Activated naive CD8-positive, alpha-beta T cell treated with anti-CD3 and anti-CD28 coated beads, Interleukin-2, amount 50 U/mL, for 16 hours (primary cell): Measurements from ENCODE around the gene PLXNB2.
"Not testable (repeated sequence)": the region's sequence is repeated elsewhere in the genome, so short reads cannot be mapped to it uniquely, and the experiment has no call there.

Source experiments
- DNase-seq: peaks from one replicate; pipeline ENCODE4 v3.0.0-alpha.2; 2020; ENCODE audit warnings: low read depth, low spot score

PLXNB2 gene

GRCh38 chr22:50325444-50326224 is 18.2 kb upstream of the PLXNB2 start:
- DNase-seq: no peak

- DNase-seq: no peak
These were observed 16.5 kb upstream of the PLXNB2 start for GRCh38 chr22:50323900-50324299.

- not testable (repeated sequence) for DNase-seq
These were observed 15.1 kb upstream of the PLXNB2 start for GRCh38 chr22:50322382-50323104.

- no peak for DNase-seq
These were observed 13.4 kb upstream of the PLXNB2 start for GRCh38 chr22:50320671-50321325.

GRCh38 chr22:50320116-50320515 is 12.7 kb upstream of the PLXNB2 start:
- DNase-seq: no peak

DNA sequence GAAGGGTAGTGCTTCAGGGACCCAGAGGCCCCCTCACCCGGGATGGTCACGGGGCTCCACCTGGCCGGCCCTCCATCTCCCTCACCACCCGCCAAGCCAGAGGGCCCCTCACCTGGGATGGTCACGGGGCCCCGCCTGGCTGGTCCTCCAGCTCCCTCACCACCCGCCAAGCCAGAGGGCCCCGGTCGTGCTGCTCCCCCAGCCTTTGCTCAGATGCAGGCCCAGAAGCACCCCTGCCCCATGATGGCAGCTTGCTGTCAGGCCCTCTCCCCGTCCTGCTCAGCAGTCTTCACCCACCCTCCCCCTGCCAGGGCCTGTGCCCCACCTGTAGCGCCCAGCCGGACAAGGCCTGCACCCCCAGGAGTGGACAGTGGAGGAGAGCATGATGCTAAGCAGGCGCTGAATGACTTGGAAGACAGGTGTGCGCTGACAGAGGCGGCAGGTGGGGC is 12.1 kb upstream of the PLXNB2 start:
- DNase-seq: no peak

- no peak for DNase-seq
These were observed 11.4 kb upstream of the PLXNB2 start for GRCh38 chr22:50318698-50319411.

- no peak for DNase-seq
These were observed 10.9 kb upstream of the PLXNB2 start for GRCh38 chr22:50318356-50318697.

DNA sequence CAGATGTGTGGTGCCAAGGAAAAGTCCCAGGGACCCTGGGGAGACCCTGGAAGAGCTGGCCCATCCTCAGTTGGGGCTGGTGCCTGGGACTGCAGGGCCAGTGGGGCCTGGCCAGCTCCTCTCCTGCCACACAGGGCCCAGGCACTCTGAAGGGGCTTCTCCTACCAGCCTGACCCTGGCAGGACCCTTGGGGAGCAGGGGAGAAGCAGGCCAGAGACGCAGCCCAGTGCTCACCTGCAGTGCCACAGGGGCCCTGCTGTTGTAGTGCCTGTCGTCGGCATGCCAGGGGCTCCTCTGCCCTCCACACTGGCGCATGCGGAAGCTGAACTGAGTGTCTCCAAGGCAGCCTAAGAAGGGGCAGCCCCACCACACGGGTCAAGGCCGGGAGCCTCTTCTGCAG is 10.2 kb upstream of the PLXNB2 start:
- DNase-seq: no peak

GRCh38 chr22:50317178-50317577 is 9.7 kb upstream of the PLXNB2 start:
- DNase-seq: no peak

GRCh38 chr22:50316114-50317065 is 8.9 kb upstream of the PLXNB2 start:
- DNase-seq: no peak

GRCh38 chr22:50315289-50316113 is 8.1 kb upstream of the PLXNB2 start:
- no peak for DNase-seq

DNA sequence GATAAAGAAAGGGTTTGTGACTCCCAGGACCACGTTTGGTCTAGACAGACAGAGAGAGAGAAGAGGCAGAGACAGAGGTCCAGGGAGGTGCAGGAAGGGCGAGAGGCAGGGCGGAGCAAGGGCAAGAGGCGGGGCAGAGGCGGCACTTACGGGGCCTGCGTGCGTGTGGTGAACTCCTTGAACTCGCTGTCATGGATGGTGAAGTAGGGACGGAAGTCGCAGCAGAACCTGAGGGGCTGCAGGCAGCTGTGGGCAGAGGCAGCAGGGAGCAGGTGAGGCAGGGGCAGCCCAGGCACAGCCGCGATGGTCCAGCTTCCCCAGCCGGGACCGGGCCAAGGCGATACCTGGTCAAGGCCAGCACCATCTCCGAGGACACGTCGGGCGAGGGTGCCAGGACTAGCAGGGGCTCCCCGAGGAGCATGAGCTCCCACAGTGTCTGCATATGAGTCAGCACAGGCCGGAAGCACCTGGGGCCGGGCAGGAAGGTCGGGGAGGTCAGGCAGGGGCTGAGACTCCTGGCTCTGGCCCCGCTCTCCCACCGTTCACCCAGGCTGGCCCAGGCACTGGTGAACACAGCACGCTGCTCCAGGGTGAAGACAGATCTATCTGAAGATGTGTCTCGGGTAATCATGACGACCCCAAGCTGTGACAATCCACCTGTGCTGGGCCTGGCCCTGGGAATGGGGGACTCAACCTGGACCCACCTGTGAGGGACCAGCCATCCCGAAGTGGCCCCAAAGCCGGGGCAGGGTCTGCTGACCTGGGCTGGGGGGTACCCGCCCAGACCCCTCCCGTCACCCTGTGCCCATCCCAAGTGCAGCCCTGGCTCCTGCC is 7.2 kb upstream of the PLXNB2 start:
- peak; percentile 61 for DNase-seq

DNA sequence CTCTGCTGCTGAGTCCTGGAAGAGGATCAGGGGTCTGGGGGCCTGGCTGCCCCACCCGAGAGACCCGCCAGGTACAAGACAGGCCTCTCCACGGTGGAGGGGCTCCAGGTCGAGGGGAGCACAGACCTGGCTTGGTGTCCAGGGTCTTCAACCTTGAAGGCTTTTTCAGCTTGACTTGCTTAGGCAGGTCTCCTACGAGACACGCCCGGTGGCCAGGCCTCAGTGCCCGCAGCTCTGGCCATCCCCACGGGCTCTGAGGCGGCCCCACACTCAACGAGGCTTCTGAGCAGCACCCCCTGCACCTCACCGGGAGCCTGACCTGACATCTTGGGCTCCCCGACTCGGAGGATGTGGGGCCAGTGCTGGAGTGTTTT is 6.6 kb upstream of the PLXNB2 start:
- DNase-seq: no peak

GRCh38 chr22:50313600-50313999 is 6.2 kb upstream of the PLXNB2 start:
- no peak for DNase-seq

DNA sequence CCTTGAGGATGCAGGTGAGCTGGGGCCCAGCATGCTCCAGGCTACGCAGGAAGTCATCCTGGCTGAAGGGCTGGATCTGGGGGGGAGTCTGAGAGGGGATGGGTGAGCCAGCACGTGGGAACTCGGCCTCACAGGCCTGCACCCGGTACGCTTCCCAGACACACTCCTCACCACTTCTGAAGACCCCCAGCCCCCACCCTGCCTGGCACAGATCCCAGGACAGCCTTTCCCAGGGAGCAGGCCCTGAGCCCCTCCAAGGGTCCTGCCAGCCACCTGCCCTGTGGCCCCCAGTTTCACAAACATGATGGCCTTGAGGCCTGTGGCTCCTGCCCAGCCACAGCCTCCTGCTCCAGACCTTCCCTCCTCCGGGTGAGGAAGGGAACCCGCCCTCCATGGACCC is 5.6 kb upstream of the PLXNB2 start:
- no peak for DNase-seq

GRCh38 chr22:50312371-50312770 is 4.9 kb upstream of the PLXNB2 start:
- DNase-seq: no peak

DNA sequence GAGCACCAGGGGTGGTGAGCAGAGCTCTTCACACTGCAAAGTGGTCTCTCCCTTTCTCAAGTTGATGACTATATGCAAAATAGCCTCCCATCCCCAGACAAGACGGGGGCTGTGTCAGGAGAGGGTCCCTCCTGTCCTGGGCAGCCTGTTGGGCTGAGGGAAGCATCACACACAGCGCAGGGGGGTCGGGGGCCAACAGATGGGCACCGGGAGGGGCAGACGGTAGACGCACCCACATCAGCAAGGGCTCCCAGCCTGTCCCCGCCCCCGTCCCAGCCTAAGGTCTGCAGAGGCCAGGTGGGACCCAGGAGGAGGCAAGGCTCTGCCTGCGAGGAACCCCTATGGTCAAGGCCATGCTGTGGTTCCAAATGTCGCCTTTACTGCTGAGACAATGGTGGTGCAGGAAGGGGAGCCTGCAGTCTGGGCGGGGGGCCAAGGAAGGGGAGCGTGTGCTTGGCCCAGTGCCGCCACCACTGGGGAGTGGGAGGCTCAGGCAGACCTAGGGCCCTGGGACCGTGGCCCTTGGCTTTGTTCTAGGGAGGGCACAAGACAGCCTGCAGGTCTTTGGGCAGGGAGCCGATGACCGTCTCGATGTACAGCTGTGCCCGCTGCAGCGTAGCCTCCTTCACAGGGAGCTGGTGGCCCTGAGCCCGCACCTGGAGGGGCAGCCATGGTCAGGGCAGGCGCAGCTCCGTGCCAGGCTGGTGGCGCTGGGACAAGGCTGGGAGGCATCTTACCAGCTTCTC is 4.3 kb upstream of the PLXNB2 start:
- DNase-seq: no peak
